Measurements from ENCODE around the gene NCAPH2.
"Not testable (repeated sequence)": the region's sequence is repeated elsewhere in the genome, so short reads cannot be mapped to it uniquely, and the experiment has no call there.

The NCAPH2 gene

GRCh38 chr22:50519151-50519550, 11.1 kb downstream of the NCAPH2 start:
- no peak for DNase-seq (ENCODE audit: low read depth)

DNA sequence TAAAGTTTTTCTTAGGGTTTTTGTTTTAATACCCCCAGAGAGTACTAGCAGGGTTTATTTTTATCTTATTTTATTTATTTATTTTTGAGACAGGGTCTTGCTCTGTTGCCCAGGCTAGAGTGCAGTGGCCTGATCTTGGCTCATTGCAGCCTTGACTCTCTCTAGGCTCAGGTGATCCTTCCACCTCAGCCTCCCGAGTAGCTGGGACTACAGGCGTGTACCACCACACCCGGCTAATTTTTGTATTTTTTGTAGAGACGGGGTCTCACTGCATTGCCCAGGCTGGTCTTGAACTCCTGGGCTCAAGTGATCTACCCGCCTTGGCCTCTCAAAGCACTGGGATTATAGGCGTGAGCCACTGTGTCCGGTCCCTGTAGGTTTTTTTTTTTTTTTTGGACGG, 12.2 kb downstream of the NCAPH2 start:
- not testable (repeated sequence) for DNase-seq (ENCODE audit: low read depth)

- DNase-seq (ENCODE audit: low read depth), result no peak
Observed at GRCh38 chr22:50520826-50521453, 12.9 kb downstream of the NCAPH2 start.

DNA sequence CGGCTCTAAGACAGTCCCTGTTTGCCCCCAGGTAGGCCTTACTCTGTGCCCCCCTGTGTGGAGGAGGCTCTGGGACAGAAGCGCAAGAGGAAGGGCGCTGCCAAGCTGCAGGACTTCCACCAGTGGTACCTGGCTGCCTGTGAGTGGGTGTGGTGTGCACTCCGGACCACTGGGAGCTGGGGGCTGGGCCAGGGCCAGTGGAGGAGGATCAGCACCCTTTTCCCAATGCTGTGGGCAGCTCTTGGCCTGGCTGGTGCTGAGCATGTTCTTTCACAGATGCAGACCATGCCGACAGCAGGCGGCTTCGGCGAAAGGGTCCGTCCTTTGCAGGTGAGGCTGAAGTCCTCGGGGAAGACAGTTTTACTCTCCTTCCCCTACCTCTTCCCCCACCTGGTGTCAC, 13.7 kb downstream of the NCAPH2 start:
- no peak for DNase-seq (ENCODE audit: low read depth)

DNA sequence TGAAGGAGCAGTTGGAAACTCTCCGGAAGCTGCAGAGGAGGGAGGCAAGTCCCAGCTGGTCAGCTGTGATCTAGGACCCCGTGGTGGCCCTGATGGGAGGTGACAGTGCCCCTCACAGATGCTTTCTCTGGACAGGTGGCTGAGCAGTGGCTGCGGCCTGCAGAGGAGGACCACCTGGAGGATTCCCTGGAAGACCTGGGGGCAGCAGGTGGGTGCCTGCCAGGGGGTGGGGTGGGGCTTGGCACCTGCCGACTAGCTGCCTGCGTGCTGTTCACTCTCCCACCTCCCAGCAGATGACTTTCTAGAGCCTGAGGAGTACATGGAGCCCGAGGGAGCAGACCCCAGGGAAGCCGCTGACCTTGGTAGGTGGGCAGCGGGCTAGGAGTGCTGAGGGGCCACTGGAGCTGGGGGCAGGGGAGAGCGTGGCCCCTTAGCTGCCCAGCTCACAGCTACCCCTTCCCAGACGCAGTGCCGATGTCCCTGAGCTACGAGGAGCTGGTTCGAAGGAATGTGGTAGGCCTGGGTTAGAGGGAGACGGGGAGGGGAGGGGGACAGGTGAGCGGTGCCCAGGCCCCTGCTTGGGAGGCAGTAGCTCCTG, 14.3 kb downstream of the NCAPH2 start:
- DNase-seq (ENCODE audit: low read depth), result no peak

GRCh38 chr22:50522806-50523438, 14.9 kb downstream of the NCAPH2 start:
- no peak for DNase-seq (ENCODE audit: low read depth)

DNA sequence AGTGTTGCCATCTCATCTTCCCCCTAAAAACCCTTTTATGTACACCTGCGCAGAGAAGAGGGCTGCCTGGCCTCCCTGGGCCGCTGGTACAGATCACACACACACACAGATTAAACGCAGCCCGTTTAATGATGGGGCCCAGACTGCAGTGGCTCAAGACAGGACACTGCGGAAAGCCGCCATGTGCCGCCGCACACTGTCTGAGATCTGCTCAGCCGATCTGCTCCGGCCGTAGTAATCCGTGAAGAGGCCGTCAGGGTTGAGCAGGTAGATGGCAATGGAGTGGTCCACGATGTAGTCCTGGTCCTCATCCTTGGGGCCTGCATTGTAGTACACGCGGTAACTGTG, 15.4 kb downstream of the NCAPH2 start:
- no peak for DNase-seq (ENCODE audit: low read depth)

GRCh38 chr22:50523806-50524675, 16.0 kb downstream of the NCAPH2 start:
- DNase-seq (ENCODE audit: low read depth), result no peak

GRCh38 chr22:50524676-50525103, 16.7 kb downstream of the NCAPH2 start:
- no peak for DNase-seq (ENCODE audit: low read depth)

DNA sequence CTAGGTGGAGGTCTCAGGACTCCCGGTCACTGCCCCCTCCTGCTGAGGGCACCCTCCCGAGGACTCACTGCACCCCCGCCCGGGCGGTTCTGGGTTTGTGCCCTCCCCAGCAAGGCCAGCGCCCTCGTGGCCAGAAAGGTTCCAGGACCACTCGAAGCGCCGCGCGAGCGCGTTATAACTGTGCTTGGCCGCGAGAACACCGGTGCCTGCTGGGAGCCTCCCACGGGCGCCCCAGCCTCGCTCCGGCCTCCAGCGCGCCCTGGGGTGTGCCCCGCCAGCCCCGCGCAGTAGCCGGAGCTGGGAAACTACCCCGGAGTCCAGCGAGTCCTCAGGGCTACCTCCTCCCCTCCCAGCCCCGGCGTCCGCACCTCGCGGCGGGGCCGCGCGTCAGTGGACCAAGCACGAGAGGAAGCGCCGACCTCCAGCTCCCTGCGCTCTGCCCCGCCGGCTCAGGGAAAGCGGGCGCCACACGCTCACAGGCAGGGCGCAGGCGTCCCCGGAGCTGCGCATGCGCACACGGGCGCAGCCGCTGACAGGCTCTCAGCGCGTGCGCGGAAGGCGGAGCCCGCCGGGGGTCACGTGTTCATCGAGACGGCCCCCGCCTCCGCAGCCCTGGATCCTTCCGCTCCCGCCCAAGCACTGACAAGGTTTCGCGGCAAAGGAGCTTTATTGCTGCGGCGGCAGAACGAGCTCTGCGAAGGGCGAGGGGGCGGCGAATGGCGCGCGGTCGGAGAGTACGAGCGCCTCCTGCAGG, 17.3 kb downstream of the NCAPH2 start, which contains the start of gene SCO2:
Gene SCO2, minus strand, starts transcription at position 495 of the 754 bp plus-strand sequence. CDS start 1,187 bp downstream, outside the sequence.
- peak; percentile 95 for DNase-seq (ENCODE audit: low read depth)

DNA sequence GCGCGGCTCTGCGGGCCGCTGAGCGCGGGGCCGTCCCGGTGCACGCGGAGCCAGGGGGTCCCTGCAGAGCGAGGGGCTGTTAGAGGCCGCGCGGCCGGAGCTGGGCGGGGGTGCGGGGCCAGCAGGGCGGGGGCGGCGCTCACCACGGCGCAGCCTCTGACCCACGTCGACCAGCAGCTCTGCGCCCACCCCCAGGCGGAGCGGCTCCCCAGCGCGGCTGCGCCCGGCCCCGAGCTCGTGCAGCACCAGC, 17.8 kb downstream of the NCAPH2 start:
- DNase-seq (ENCODE audit: low read depth), result no peak

- peak; percentile 57 for DNase-seq (ENCODE audit: low read depth)
Observed at GRCh38 chr22:50526108-50526833, 18.2 kb downstream of the NCAPH2 start.

- peak; percentile 44 for DNase-seq (ENCODE audit: low read depth)
Observed at GRCh38 chr22:50526834-50527801, 19.1 kb downstream of the NCAPH2 start.

GRCh38 chr22:50527921-50528681, 20.1 kb downstream of the NCAPH2 start:
- DNase-seq (ENCODE audit: low read depth), result no peak

- DNase-seq (ENCODE audit: low read depth), result no peak
Observed at GRCh38 chr22:50528682-50529415, 20.8 kb downstream of the NCAPH2 start.

- DNase-seq (ENCODE audit: low read depth), result no peak
Observed at GRCh38 chr22:50529416-50529896, 21.4 kb downstream of the NCAPH2 start.

DNA sequence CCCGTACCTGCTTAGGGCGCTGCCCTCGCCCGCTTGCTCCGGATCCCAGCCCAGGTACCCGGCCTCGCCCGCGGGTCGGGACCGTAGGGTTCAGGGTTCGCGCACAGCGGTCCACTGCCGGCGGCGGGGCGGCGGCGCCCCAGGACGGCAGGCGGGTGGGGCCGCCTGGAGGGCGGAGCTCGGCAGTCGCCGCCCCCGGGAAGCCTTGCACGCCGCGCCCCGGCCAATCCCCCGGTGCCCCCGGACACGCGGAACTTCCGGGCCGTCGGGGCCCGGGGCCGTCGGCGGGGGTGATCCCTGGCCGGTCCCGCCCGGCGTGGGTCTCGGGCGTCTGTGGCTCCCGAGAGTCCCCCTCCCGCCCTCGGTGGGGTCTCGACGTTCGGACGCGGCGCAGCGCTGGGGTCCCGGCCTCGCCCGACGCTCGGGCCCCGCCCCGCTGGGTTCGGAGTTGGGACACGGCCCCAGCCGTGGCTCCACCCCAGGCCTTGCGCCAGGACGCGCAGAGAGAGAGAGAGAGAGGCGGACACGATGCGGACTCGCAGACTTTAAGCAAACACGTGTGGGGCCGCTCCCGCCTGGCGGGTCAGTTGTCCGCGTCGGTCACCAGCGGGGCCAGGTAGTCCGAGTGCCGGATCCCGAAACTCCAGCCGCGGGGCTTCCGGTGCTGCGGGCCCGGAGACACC, 22.0 kb downstream of the NCAPH2 start, which contains the start of gene TYMP:
Gene TYMP, minus strand, starts transcription at position 116 of the 683 bp plus-strand sequence. CDS start 303 bp downstream, outside the sequence.
- DNase-seq (ENCODE audit: low read depth), result peak; percentile 48

DNA sequence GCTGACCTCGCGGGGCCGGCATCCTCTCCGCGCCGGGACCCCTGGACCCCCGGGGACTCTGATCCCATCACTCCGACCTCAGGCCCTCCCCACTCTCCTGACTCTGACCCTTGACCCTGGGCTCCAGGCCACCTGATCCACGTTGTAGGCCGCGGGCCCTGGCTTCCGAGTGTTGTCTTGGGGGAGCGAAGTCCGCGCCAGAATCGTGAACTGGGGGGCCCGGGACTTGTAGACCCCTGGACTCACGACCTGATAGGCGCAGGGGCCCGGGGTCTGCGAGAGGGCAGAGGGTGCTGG, 22.5 kb downstream of the NCAPH2 start:
- no peak for DNase-seq (ENCODE audit: low read depth)

All from fibroblast of the conjunctiva (primary cell).